OCI-LY7 (cell line): ENCODE measurements around the gene TSNAXIP1.

ENCODE experiments used
- EZH2phosphoT487 ChIP-seq: fragments of 200-600 bp; sonication (generic); IDR thresholded peaks from 2 replicates; pipeline ENCODE4 v1.6.1; 2018; ENCODE audit warnings: low read depth, borderline replicate concordance, mild to moderate bottlenecking, mixed run types, antibody characterized with exemption, low read length, moderate library complexity, mixed read lengths
- TF ChIP-seq, protein P1 (sequence below): fragments of 200-600 bp; sonication (generic); conservative IDR thresholded peaks from 2 replicates; pipeline ENCODE4 v1.5.1; 2014; ENCODE audit warnings: mild to moderate bottlenecking, antibody characterized with exemption, low read length, moderate library complexity, mixed read lengths

DNA sequence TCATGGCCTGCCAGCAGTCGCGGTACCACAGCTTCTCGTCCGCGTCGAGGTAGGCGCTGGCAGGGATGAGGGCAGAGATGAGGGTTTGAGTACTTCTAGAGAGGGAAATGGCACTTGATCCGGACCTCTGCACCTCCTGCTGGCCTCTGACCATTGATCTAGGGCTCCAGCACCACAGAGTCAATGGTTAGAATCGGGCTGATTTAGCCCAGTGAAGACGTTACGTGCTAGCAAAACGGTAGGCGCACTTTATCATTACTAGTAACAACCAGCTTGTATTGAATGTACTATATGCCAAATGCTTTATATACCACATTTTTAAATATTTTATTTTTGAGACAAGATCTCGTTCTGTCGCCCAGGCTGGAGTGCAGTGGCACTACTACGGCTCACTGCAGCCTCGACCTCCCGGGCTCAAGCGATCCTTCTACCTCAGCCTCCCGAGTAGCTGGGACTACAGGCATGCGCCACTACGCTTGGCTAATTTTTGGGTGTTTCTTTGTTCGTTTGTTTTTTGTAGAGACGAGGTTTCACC is 526 bp downstream of the TSNAXIP1 start:
- TF ChIP-seq, protein P1, sequence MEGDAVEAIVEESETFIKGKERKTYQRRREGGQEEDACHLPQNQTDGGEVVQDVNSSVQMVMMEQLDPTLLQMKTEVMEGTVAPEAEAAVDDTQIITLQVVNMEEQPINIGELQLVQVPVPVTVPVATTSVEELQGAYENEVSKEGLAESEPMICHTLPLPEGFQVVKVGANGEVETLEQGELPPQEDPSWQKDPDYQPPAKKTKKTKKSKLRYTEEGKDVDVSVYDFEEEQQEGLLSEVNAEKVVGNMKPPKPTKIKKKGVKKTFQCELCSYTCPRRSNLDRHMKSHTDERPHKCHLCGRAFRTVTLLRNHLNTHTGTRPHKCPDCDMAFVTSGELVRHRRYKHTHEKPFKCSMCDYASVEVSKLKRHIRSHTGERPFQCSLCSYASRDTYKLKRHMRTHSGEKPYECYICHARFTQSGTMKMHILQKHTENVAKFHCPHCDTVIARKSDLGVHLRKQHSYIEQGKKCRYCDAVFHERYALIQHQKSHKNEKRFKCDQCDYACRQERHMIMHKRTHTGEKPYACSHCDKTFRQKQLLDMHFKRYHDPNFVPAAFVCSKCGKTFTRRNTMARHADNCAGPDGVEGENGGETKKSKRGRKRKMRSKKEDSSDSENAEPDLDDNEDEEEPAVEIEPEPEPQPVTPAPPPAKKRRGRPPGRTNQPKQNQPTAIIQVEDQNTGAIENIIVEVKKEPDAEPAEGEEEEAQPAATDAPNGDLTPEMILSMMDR, result no peak
- TF ChIP-seq EZH2phosphoT487, result no peak
